ENCODE data around the gene TAPBP. TPM values are rescaled to one million over a fixed set of nuclear protein-coding genes. Genes with fewer than 3 reads are reported as not detected.
"Not testable (repeated sequence)": the region's sequence is repeated elsewhere in the genome, so short reads cannot be mapped to it uniquely, and the experiment has no call there.

Gene TAPBP
- total RNA-seq, 2 donors from 2014 or later, result 50.3 to 108 TPM

- Histone ChIP-seq H3K27me3 (no peaks in the 10 kb centered on the region), H3K27ac (peak within 1 kb of the TSS in 3 of 4 donors; percentile 55 to 80 (median 65)), H3K36me3 (replicated peaks in 1 of 2; ENCODE audit: insufficient read depth in 1 of 2, low read depth in 2 of 2) (peaks cover 0 to 6% of the 10 kb centered on the region in 2 donors), H3K9me3 (no peaks in the 10 kb centered on the region), H3K4me3 (peak within 1 kb of the TSS; percentile 35 to 36), H3K4me1 (peaks cover 25% of the 10 kb centered on the region)
- ATAC-seq (peak; percentile 96), DNase-seq (peak; percentile 78 to 86 (median 81))
- intact Hi-C loops (cut with DNase I), result no loop called here
- WGBS, 2 donors, result 0% methylated on average over 37 to 43 of the region's 43 CpGs
- TF ChIP-seq CTCF (IDR thresholded peaks at IDR 0.05) (no peak), POLR2A (IDR thresholded peaks at IDR 0.05) (peak in 1 of 3 donors; percentile 30)
Measured at GRCh38 chr6:33288921-33289783, 24.7 kb downstream of the TAPBP start, which contains the start of the genes PFDN6 and WDR46. TSS of gene PFDN6 (plus strand) at chr6:33289601. CDS start at chr6:33289857, 256 bp downstream. TSS of gene WDR46 (minus strand) at chr6:33289239. CDS start at chr6:33289170, 69 bp downstream.

- ATAC-seq (no peak), DNase-seq (no peak)
- H3K27me3 ChIP-seq, result no peaks in the 10 kb centered on the region
- 5 to 7% methylated on average over 8 to 21 of the region's 21 CpGs for WGBS, 2 donors
- H3K4me3 ChIP-seq, result peak overlapping the region; percentile 35 to 36
- peak overlapping the region in 3 of 4 donors; percentile 55 to 80 (median 65) for H3K27ac ChIP-seq
- peaks cover 25% of the 10 kb centered on the region for H3K4me1 ChIP-seq
- intact Hi-C loops (cut with DNase I), result no loop called here
- H3K9me3 ChIP-seq, result no peaks in the 10 kb centered on the region
- TF ChIP-seq CTCF (IDR thresholded peaks at IDR 0.05) (no peak), POLR2A (IDR thresholded peaks at IDR 0.05) (no peak)
- H3K36me3 ChIP-seq (replicated peaks in 1 of 2; ENCODE audit: insufficient read depth in 1 of 2, low read depth in 2 of 2), result peaks cover 0 to 6% of the 10 kb centered on the region in 2 donors
Measured at GRCh38 chr6:33288141-33288920, 25.5 kb downstream of the TAPBP start.

GRCh38 chr6:33286946-33287914 lies 26.6 kb downstream of the TAPBP start:
- DNase-seq, result no peak
- Histone ChIP-seq H3K9me3 (no peaks in the 10 kb centered on the region), H3K27me3 (no peaks in the 10 kb centered on the region), H3K4me1 (peaks cover 25% of the 10 kb centered on the region), H3K27ac (no peak overlapping the region), H3K4me3 (no peak overlapping the region), H3K36me3 (replicated peaks in 1 of 2; ENCODE audit: insufficient read depth in 1 of 2, low read depth in 2 of 2) (peaks cover 0 to 6% of the 10 kb centered on the region in 2 donors)
- TF ChIP-seq CTCF (IDR thresholded peaks at IDR 0.05) (no peak), POLR2A (IDR thresholded peaks at IDR 0.05) (no peak)
- intact Hi-C loops (cut with DNase I), result no loop called here
- ATAC-seq, result no peak
- 85 to 92% methylated on average over 17 to 22 of the region's 22 CpGs for WGBS, 2 donors

GRCh38 chr6:33285214-33285613 lies 28.7 kb downstream of the TAPBP start:
- peaks cover 17% of the 10 kb centered on the region for H3K4me1 ChIP-seq
- H3K4me3 ChIP-seq; H3K36me3 ChIP-seq (replicated peaks in 1 of 2; ENCODE audit: insufficient read depth in 1 of 2, low read depth in 2 of 2); ATAC-seq; intact Hi-C loops (cut with DNase I); H3K9me3 ChIP-seq; DNase-seq; H3K27ac ChIP-seq; H3K27me3 ChIP-seq: not testable (repeated sequence)
- 82 to 87% methylated on average over 4 of the region's 4 CpGs for WGBS, 2 donors
